ENCODE results near the gene DDAH1.
A peak's percentile ranks its signal among the peaks of the same experiment; 100 is the strongest.

The DDAH1 gene

DNA sequence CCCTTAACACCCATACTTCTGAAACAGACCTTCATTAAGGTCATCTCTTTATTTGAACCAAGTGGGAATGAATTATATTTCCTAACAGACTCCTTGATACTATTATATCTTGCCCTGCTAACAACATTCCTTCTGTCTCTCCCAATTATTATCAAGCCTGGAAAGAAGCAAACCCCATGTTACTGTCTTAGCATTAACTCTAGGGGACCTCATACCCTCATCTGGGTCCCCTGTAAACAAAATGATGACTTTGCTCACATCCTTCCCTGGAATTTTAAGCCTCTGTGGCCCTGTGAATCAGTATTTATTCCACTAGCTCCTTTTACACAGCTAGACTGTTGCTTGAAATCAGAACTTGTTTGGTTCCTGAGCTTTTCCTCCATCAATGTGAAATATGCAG is 150.2 kb downstream of the DDAH1 start:
- DNase-seq (ENCODE audit: low read depth) = no peak
- TF ChIP-seq, protein P1, sequence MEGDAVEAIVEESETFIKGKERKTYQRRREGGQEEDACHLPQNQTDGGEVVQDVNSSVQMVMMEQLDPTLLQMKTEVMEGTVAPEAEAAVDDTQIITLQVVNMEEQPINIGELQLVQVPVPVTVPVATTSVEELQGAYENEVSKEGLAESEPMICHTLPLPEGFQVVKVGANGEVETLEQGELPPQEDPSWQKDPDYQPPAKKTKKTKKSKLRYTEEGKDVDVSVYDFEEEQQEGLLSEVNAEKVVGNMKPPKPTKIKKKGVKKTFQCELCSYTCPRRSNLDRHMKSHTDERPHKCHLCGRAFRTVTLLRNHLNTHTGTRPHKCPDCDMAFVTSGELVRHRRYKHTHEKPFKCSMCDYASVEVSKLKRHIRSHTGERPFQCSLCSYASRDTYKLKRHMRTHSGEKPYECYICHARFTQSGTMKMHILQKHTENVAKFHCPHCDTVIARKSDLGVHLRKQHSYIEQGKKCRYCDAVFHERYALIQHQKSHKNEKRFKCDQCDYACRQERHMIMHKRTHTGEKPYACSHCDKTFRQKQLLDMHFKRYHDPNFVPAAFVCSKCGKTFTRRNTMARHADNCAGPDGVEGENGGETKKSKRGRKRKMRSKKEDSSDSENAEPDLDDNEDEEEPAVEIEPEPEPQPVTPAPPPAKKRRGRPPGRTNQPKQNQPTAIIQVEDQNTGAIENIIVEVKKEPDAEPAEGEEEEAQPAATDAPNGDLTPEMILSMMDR (IDR thresholded peaks at IDR 0.05; ENCODE audit: insufficient read depth, low read depth, low read length, missing control alignments) = no peak
- H3K4me3 ChIP-seq (ENCODE audit: low read length) = no peak overlapping the region

DNA sequence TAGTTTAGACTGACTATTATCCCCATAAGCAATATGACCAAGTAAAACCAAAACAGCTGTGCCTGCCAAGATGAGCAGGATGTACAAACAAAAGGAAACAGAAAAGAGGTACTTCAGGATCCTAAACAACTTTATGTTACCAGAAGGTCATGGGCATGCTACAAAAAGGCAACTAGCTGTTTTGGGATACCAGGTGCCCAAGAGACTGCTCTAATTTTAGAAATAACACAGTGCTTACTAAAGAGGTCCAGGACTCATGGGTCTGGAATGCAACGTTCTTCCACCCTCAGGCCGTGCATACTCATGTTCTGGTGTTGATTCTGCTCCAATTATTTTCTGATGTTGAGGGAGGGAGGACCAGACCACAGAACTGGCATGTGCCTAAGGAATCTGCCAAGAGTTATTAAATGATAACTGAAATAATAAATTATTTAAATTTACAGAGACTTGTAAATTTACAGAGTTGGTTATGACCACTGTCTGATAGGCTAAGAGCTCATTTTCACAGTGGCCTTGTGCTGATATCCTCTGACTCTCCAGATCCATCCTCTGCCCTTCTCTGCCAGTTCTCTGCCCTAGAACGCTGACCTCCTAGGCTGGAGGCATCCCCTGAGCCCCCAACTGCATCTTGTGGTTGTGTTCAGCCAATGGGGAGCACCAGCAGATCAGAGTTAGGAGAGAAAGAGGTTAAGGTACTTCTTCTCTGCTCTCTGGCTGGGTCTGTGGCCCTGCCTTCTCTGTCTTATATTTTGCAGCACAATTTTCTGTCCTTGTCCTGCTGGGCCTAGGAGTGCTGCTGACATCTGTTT is 150.9 kb downstream of the DDAH1 start:
- peak; percentile 89 for DNase-seq (ENCODE audit: low read depth)
- no peak overlapping the region for H3K4me3 ChIP-seq (ENCODE audit: low read length)
- TF ChIP-seq, protein P1 (IDR thresholded peaks at IDR 0.05; ENCODE audit: insufficient read depth, low read depth, low read length, missing control alignments) = no peak

DNA sequence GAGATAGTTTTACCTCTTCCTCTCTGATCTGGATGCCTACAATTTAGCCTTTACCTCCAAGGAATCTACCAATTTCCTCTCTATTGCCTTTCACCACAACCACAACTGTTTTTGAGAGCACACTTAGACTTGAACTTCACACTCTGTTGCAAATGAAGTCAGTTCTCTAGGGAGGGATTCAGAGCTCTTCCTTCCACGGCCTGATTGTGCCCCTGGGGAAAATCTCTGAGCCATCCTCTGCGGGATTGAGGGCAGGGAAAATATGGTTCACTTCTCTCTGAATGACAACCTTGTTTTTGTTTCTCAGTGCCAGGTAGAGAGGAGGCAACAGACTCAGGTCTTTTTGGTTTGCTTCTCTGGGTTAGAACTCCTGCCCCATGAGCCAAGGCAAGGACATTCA is 153.1 kb downstream of the DDAH1 start:
- H3K4me3 ChIP-seq (ENCODE audit: low read length) = no peak overlapping the region
- TF ChIP-seq, protein P1 (IDR thresholded peaks at IDR 0.05; ENCODE audit: insufficient read depth, low read depth, low read length, missing control alignments) = no peak
- DNase-seq (ENCODE audit: low read depth) = no peak

DNA sequence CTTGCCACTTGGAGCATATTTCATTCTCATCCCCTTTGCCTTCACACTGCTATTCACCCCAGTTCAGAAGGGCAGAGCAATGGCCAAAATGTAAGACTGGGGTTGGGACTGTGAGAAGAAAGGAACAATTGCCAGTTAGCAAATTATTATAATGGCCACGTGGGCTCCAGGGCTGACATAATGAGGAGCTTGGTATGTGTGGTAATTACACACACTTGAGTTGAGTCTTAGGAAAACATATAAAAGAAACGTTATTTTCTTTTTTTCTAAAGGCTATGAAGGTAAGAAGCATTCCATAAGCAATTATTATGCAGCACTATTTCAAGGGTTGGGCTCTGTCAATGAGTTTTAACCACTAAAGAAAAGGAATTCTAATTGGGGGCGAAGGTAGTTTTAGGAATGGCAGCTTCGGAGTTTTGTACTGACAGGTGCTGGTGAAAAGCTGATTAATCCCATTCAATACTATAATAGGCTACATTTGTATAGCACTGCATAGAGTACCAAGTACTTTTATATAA is 156.1 kb downstream of the DDAH1 start:
- TF ChIP-seq, protein P1 (IDR thresholded peaks at IDR 0.05; ENCODE audit: insufficient read depth, low read depth, low read length, missing control alignments) = no peak
- no peak for DNase-seq (ENCODE audit: low read depth)
- H3K4me3 ChIP-seq (ENCODE audit: low read length) = no peak overlapping the region

DNA sequence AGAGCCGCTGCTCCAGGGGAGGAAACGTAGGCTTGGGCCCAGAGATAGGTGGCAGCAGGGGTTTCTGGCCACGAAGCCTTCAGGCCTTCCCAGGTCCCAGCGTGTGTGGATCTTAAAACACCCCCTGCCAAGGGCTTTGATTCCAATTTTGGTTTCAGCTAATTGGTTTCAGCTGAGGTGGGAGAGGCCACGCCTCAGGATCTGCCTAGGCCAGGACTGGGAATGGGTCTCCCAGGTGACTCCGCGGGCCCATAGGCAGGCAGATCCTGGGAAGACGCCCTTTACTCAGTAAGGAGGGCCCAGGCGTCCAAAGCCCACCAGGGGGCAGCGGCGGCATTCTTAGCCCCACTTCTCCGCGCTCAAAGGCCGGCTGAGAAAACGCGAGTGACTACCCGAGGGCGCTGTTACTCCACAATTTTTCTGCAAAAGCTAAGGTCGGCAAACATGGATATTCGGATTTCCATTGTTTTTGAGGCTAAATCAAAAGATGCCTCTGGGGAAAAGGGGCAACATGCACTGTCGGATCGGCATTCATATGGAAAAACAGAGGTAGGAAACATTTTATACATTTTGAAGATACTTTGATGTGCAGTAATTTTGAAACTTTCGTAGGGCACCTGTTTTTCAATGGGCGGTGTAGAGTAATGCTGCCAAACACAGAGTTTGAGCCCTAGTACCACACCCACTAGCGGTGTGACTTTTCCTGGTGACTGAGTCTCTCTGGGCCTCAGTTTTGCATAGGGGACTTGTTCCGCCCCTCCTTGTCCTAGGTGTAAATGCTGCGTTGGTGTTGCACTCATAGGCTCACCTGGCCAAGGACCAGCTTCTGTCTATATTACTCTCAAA is 156.7 kb downstream of the DDAH1 start:
- DNase-seq (ENCODE audit: low read depth) = peak; percentile 84
- TF ChIP-seq, protein P1 (IDR thresholded peaks at IDR 0.05; ENCODE audit: insufficient read depth, low read depth, low read length, missing control alignments) = peak; percentile 86
- H3K4me3 ChIP-seq (ENCODE audit: low read length) = no peak overlapping the region

DNA sequence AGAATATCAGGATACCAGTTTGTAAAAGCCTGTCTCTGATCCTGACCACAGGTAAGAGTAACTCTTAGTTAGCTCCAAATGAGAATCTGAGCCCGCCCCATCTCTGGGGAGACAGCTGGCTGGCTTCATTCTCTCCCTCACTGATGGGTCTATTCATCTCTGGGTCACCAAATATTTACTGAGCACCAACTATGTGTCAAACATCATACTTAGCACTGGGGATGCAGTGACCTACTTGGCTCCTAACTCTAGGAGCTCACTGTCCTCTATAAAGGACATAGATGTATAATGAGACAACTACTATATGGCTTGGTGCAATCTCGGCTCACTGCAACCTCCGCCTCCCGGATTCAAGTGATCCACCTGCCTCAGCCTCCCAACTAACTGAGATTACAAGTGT is 158.7 kb downstream of the DDAH1 start:
- H3K4me3 ChIP-seq (ENCODE audit: low read length) = no peak overlapping the region
- DNase-seq (ENCODE audit: low read depth) = no peak
- TF ChIP-seq, protein P1 (IDR thresholded peaks at IDR 0.05; ENCODE audit: insufficient read depth, low read depth, low read length, missing control alignments) = no peak

Data from epithelial cell of esophagus (primary cell).